Astrocyte (in vitro differentiated cells and primary cell): ENCODE measurements around the gene LYST. TPM values are rescaled to one million over a fixed set of nuclear protein-coding genes. Genes with fewer than 3 reads are reported as not detected.

Experiments
- DNase-seq: peaks from one replicate; pipeline ENCODE4 v3.0.0-alpha.2; 2010; ENCODE audit warnings: low read depth
- FAIRE-seq: peaks from 2 replicates; lab custom pipeline; 2011; peaks lifted over from hg19 to GRCh38; lab: Jason Lieb, UNC
- H2AFZ ChIP-seq: 2 replicates; pipeline ENCODE4 v1.6.0; 2012; ENCODE audit warnings: low read depth, low read length, inconsistent platforms
- H3K27ac ChIP-seq: 2 replicates; pipeline ENCODE4 v1.5.1; 2011; ENCODE audit warnings: low read depth, low read length, inconsistent platforms
- H3K27me3 ChIP-seq: 2 replicates; pipeline ENCODE4 v1.6.0; 2011; ENCODE audit warnings: low read length, inconsistent platforms; ENCODE audit not compliant: insufficient read depth
- H3K36me3 ChIP-seq: 2 replicates; pipeline ENCODE4 v1.5.1; 2011; ENCODE audit warnings: low read length, inconsistent platforms; ENCODE audit not compliant: insufficient read depth
- H3K4me1 ChIP-seq: 2 replicates; pipeline ENCODE4 v1.5.1; 2011; ENCODE audit warnings: low read length, inconsistent platforms; ENCODE audit not compliant: insufficient read depth
- H3K4me2 ChIP-seq: 2 replicates; pipeline ENCODE4 v1.6.0; 2012; ENCODE audit warnings: low read length, inconsistent platforms
- H3K4me3 ChIP-seq: 2 replicates; pipeline ENCODE4 v1.5.1; 2011; ENCODE audit warnings: low read depth, mild to moderate bottlenecking, low read length, inconsistent platforms; ENCODE audit not compliant: insufficient read depth
- H3K79me2 ChIP-seq: 2 replicates; pipeline ENCODE4 v1.6.0; 2012; ENCODE audit warnings: mild to moderate bottlenecking, low read length, inconsistent platforms; ENCODE audit not compliant: insufficient read depth
- H3K9ac ChIP-seq: 2 replicates; pipeline ENCODE4 v1.6.0; 2012; ENCODE audit warnings: mild to moderate bottlenecking, low read length, inconsistent platforms
- H3K9me3 ChIP-seq: 2 replicates; pipeline ENCODE4 v1.5.1; 2012; ENCODE audit warnings: low read depth, mild to moderate bottlenecking, low read length, inconsistent platforms; ENCODE audit not compliant: insufficient read depth
- H4K20me1 ChIP-seq: 2 replicates; pipeline ENCODE4 v1.6.0; 2012; ENCODE audit warnings: low read length, inconsistent platforms; ENCODE audit not compliant: insufficient read depth
- H3K27ac Mint-ChIP-seq: one replicate; pipeline ENCODE4 v1.8.0; 2021; ENCODE audit warnings: mild to moderate bottlenecking, mixed read lengths; ENCODE audit not compliant: unreplicated experiment
- H3K27me3 Mint-ChIP-seq: one replicate; pipeline ENCODE4 v1.8.0; 2021; ENCODE audit warnings: low read depth, mixed read lengths; ENCODE audit not compliant: unreplicated experiment
- H3K36me3 Mint-ChIP-seq: one replicate; pipeline ENCODE4 v1.8.0; 2021; ENCODE audit warnings: low read depth, mixed read lengths; ENCODE audit not compliant: unreplicated experiment
- H3K4me1 Mint-ChIP-seq: one replicate; pipeline ENCODE4 v1.8.0; 2021; ENCODE audit warnings: low read depth, mixed read lengths; ENCODE audit not compliant: unreplicated experiment
- H3K4me3 Mint-ChIP-seq: one replicate; pipeline ENCODE4 v1.8.0; 2021; ENCODE audit warnings: mild to moderate bottlenecking, moderate library complexity, mixed read lengths; ENCODE audit not compliant: unreplicated experiment
- H3K9me3 Mint-ChIP-seq: one replicate; pipeline ENCODE4 v1.8.0; 2021; ENCODE audit warnings: mild to moderate bottlenecking, mixed read lengths; ENCODE audit not compliant: unreplicated experiment
- CTCF ChIP-seq: IDR thresholded peaks from 2 replicates; pipeline ENCODE4 v1.5.1; 2011; ENCODE audit warnings: low read depth, mild to moderate bottlenecking, inconsistent platforms, low read length, moderate library complexity; ENCODE audit not compliant: insufficient read depth
- EZH2 ChIP-seq: IDR thresholded peaks from 2 replicates; pipeline ENCODE4 v1.6.1; 2012; ENCODE audit warnings: mild to moderate bottlenecking, low read length, inconsistent platforms; ENCODE audit not compliant: insufficient read depth
- total RNA-seq: library from RNA; stranded (reverse); gene quantifications from 2 replicates; pipeline ENCODE4 v1.2.1, GENCODE V29; 2021

LYST gene
- total RNA-seq, 1 donor from 2014 or later: 15.7 TPM

GRCh38 chr1:235888119-235888643, 21.5 kb upstream of the LYST start:
- no peak overlapping the region for H3K4me3 Mint-ChIP-seq
- TF ChIP-seq CTCF (no peak), EZH2 (no peak)
- Histone ChIP-seq H4K20me1 (no peaks in the 10 kb centered on the region), H3K4me1 (peaks cover 7% of the 10 kb centered on the region), H3K4me2 (no peak overlapping the region), H3K79me2 (no peaks in the 10 kb centered on the region), H3K4me3 (no peak overlapping the region), H2AFZ (no peak overlapping the region), H3K27ac (no peak overlapping the region), H3K36me3 (no peaks in the 10 kb centered on the region), H3K9me3 (no peaks in the 10 kb centered on the region), H3K9ac (no peak overlapping the region), H3K27me3 (no peaks in the 10 kb centered on the region)
- no peaks in the 10 kb centered on the region for H3K27me3 Mint-ChIP-seq
- H3K27ac Mint-ChIP-seq: no peak overlapping the region
- H3K4me1 Mint-ChIP-seq: peaks cover 5% of the 10 kb centered on the region
- no peaks in the 10 kb centered on the region for H3K9me3 Mint-ChIP-seq
- H3K36me3 Mint-ChIP-seq: no peaks in the 10 kb centered on the region
- no peak for FAIRE-seq
- no peak for DNase-seq

GRCh38 chr1:235887676-235888075, 21.0 kb upstream of the LYST start:
- TF ChIP-seq EZH2 (no peak), CTCF (no peak)
- no peak for DNase-seq
- Mint-ChIP-seq H3K4me3 (no peak overlapping the region), H3K9me3 (no peaks in the 10 kb centered on the region), H3K27me3 (no peaks in the 10 kb centered on the region), H3K27ac (no peak overlapping the region), H3K4me1 (peaks cover 10% of the 10 kb centered on the region), H3K36me3 (no peaks in the 10 kb centered on the region)
- FAIRE-seq: no peak
- H3K36me3 ChIP-seq: no peaks in the 10 kb centered on the region
- no peak overlapping the region for H2AFZ ChIP-seq
- H3K9ac ChIP-seq: no peak overlapping the region
- no peak overlapping the region for H3K4me2 ChIP-seq
- H3K4me1 ChIP-seq: peaks cover 12% of the 10 kb centered on the region
- no peaks in the 10 kb centered on the region for H3K79me2 ChIP-seq
- H3K9me3 ChIP-seq: no peaks in the 10 kb centered on the region
- no peaks in the 10 kb centered on the region for H4K20me1 ChIP-seq
- no peaks in the 10 kb centered on the region for H3K27me3 ChIP-seq
- H3K27ac ChIP-seq: no peak overlapping the region
- no peak overlapping the region for H3K4me3 ChIP-seq

GRCh38 chr1:235885655-235886262, 19.1 kb upstream of the LYST start:
- no peak overlapping the region for H3K27ac ChIP-seq
- FAIRE-seq (no peak), DNase-seq (no peak)
- Mint-ChIP-seq H3K9me3 (no peaks in the 10 kb centered on the region), H3K4me1 (peaks cover 11% of the 10 kb centered on the region), H3K27ac (no peak overlapping the region), H3K4me3 (no peak overlapping the region), H3K27me3 (no peaks in the 10 kb centered on the region), H3K36me3 (no peaks in the 10 kb centered on the region)
- H3K79me2 ChIP-seq: no peaks in the 10 kb centered on the region
- H3K4me2 ChIP-seq: no peak overlapping the region
- H3K4me1 ChIP-seq: peaks cover 12% of the 10 kb centered on the region
- no peaks in the 10 kb centered on the region for H4K20me1 ChIP-seq
- H2AFZ ChIP-seq: no peak overlapping the region
- H3K36me3 ChIP-seq: no peaks in the 10 kb centered on the region
- H3K27me3 ChIP-seq: no peaks in the 10 kb centered on the region
- H3K9me3 ChIP-seq: no peaks in the 10 kb centered on the region
- H3K9ac ChIP-seq: no peak overlapping the region
- TF ChIP-seq CTCF: no peak
- no peak overlapping the region for H3K4me3 ChIP-seq
